Fibroblast of pulmonary artery (primary cell): ENCODE measurements around the gene MRPS18A.

Experiments
- DNase-seq: peaks from one replicate; pipeline ENCODE4 v3.0.0-alpha.2; 2010; ENCODE audit warnings: low read depth
- H3K4me3 ChIP-seq: replicated peaks from 2 replicates; pipeline ENCODE4 v1.5.1; 2011; ENCODE audit warnings: low read depth, mild to moderate bottlenecking, control low read depth, low read length, moderate library complexity
- CTCF ChIP-seq: IDR thresholded peaks from 2 replicates; pipeline ENCODE4 v1.5.1; 2011; ENCODE audit warnings: mild to moderate bottlenecking, control low read depth, low read length, inconsistent platforms; ENCODE audit errors: missing control alignments

The MRPS18A gene

DNA sequence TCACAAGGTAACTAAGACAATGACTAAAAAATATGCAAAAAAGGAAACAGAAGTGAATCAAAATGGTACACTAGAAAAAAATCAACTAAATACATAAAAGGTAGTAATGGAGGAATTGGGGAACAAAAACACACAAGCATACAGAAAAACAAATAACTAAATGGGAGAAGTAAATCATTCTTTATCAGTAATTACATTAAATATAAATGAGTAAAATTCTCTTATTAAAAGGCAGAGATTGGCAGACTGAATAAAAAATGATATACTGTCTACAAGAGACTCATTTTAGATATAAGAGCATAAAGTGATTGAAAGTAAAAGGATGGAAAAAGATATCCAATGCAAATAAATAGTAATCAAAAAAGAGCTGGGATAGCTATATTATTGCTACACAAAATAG lies 43.0 kb upstream of the MRPS18A start:
- no peak for DNase-seq
- no peak for TF ChIP-seq CTCF
- H3K4me3 ChIP-seq, result no peak overlapping the region

DNA sequence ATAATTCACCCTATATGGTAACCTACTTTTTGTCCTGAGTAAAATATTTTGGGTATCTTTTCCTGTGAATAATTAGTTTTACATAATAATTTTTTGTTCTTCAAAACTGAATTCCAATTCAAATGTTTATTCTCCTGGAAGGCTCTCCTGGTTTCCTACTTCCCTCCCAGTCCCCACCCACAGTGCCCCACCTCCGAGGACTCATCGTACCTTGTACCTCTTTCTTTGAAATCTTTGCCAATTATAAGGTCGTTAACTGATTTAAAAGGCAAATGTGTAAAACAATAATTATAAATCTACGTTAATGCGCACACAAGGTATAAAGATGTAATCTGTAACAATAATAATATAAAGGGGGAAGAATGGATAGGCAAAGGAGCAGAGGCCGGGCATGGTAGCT lies 41.9 kb upstream of the MRPS18A start:
- no peak for DNase-seq
- no peak for TF ChIP-seq CTCF
- no peak overlapping the region for H3K4me3 ChIP-seq

GRCh38 chr6:43728586-43728985 lies 41.0 kb upstream of the MRPS18A start:
- DNase-seq, result no peak
- TF ChIP-seq CTCF, result no peak
- H3K4me3 ChIP-seq, result no peak overlapping the region

DNA sequence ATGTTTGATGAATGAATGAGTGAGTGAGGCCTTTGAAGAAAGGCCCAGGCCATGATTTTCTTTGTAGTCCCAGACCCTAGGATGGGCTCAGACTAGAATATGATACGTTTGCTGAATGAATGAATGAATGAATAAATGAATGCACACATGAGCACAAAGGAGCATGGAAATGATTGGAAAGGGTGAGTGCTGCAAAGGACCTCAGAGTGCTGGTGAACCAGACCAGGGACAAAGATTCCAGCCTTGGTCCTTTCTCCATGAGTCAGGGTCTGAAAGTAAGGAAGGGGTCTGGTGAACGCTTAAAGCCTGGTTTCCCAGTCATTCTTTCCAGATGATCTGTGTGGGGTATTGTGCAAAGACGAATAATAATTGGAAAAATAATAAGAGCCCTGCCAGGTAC lies 40.0 kb upstream of the MRPS18A start:
- no peak for TF ChIP-seq CTCF
- DNase-seq, result no peak
- no peak overlapping the region for H3K4me3 ChIP-seq

- DNase-seq, result no peak
- TF ChIP-seq CTCF, result no peak
- H3K4me3 ChIP-seq, result no peak overlapping the region
Observed at GRCh38 chr6:43725643-43726580, 38.3 kb upstream of the MRPS18A start.

- H3K4me3 ChIP-seq, result no peak overlapping the region
- DNase-seq, result peak; percentile 97
- TF ChIP-seq CTCF, result no peak
Observed at GRCh38 chr6:43724914-43725642, 37.5 kb upstream of the MRPS18A start.

GRCh38 chr6:43724354-43724753 lies 36.8 kb upstream of the MRPS18A start:
- no peak for TF ChIP-seq CTCF
- H3K4me3 ChIP-seq, result no peak overlapping the region
- DNase-seq, result no peak
